Posterior cingulate gyrus (tissue), 11 donors: ENCODE results near the gene TBCC.

Experiments used
- DNase-seq, 10 donors: peaks; one replicate each; pipeline versions ENCODE4 v3.0.0 to v3.0.0-alpha.2; 2020 to 2021; ENCODE audit warnings: mixed read lengths in 3 of 10
- intact Hi-C: fragments of 100-400 bp; cut with DNase I; formaldehyde crosslinking; loops from one replicate; pipeline ENCODE4 v1.15.1; 2023

TBCC gene

DNA sequence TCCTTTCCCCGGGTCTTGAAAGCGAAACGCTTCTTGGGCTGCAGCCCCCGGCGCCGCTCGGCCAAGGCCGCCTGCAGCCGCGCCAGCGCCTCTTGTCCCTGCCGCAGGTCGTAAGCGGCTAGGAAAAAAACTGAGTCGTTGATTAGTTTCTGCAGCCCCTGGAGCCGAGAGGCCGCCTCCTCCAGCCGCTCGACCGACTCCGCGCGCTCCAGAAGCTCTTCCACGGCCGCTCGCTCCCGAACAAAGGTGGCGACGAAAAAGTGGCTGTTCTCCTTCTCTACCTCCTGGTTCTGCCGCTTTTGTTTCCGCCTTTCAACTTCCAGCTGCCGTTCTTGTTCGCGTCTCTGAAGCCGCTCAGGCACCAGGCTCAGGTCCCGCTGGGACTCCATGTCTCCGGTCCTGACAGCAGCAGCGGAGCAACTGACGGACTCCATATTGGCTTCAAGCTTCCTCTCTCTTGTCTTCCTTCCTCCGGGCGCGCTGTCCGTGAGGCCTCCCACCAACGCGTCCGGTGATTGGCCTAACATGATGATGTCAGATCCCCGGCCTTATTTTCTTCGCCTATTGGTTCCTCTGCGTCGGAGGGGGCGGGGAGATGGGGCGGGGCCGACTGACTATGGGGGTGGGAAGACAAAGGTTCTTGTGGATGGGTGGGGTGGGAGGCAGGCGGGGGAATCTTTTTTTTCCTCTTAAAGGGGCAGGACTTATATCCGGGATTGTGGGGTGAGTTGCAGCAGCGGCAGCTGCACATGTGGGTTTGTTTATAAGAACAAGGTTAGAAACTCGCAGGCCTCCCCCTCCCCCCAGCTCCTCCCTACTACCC, at the start of gene TBCC:
Gene TBCC, minus strand, starts transcription at position 464 of the 823 bp plus-strand sequence. Its CDS starts 30 bp downstream, at position 434.
- intact Hi-C loops, result loop anchor here (1.0 to 5.0 kb wide), 3 partner anchors 19 to 131 kb away; partner anchors contain the start of gene RPL7L1
- peak; percentile 93 to 99 (median 96) for DNase-seq

DNA sequence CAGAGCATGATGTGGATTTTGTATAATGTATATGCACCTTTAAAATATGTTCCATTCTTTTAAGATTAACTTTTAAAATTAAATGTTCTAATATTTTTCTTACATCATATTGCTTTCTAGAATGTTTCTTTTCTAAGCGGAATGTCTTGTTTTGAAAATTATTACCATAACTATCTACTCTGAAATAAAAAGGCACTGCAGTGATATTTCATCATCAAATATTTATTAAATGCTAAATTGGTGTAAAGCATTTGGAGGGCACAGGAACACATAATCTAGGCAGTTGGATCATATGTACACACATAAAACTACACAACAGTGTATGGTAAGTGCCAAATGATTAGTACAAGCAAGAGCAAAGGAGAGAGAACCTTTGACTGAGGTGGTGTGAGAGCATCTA, 49.7 kb upstream of the TBCC start:
- intact Hi-C loops, result no loop called here
- DNase-seq, result no peak

DNA sequence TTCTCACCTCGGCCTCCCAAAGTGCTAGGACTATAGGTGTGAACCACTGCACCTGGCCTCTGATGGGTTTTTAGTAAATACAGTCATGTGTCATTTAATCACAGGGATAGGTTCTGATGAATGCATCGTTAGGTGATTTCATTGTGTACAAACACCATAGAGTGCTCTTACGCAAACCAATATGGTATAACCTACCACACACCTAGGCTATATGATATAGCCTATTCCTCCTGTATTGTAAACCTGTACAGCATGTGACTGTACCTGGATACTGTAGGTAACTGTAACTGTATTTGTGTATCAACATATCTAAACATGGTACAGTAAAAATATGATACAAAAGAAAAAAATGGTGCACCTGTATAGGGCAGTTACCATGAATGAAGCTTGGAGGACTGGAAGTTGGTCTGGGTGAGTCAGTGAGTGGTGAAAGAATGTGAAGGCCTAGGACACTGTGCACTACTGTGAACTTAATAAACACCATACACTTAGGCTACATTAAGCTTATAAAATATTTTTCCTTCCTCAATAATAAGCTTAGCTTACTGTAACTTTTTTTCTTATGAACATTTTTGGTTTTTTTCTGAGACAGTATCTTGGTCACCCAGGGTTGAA, 45.9 kb upstream of the TBCC start:
- intact Hi-C loops, result no loop called here
- no peak for DNase-seq

- intact Hi-C loops, result no loop called here
- no peak for DNase-seq
Measured at GRCh38 chr6:42790549-42791181, 44.8 kb upstream of the TBCC start.

DNA sequence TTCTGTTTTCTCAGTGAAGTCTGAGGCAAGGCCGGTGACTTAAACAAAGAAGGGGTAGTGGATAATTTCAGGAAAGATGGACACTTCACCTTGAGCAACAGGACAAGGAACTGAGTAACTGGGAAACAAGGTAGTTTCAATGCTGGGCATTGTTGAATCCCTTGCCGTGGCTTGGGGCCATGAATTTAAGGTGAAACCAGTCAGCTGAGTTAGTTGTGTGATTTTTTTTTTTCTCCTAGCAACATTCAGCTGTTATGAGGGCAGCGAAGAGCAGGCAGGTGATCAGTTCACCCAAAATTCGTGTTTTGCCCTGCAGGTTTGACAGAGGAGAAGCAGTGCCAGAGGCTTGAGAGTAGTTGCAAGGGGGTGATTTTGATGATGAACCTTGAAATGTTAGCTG, 42.8 kb upstream of the TBCC start:
- no peak for DNase-seq
- intact Hi-C loops, result loop anchor here (10.0 kb wide), 2 partner anchors 64 to 106 kb away; partner anchors contain the start of gene PRPH2

DNA sequence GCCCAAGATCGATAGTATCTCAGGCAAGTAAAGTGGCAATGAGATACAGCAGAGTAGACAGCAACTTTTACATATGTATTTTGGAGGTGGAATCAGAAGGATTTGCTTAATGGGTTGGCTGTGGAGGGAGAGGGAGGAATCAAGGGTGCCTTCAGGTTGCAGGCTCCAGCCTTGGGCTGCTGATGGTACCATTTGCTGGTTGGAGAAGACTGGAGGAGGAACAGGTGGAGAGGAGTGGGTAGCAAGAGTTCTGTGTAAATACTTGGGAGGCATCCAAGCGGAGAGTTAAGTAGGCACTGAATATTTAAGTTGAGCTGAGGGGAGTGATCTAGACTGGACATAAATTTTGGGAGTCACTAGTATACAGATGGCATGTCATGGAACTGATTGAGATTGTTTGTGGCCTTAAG, 41.2 kb upstream of the TBCC start:
- intact Hi-C loops, result loop anchor here (10.0 kb wide), 2 partner anchors 62 to 108 kb away; partner anchors contain the start of gene PRPH2

DNA sequence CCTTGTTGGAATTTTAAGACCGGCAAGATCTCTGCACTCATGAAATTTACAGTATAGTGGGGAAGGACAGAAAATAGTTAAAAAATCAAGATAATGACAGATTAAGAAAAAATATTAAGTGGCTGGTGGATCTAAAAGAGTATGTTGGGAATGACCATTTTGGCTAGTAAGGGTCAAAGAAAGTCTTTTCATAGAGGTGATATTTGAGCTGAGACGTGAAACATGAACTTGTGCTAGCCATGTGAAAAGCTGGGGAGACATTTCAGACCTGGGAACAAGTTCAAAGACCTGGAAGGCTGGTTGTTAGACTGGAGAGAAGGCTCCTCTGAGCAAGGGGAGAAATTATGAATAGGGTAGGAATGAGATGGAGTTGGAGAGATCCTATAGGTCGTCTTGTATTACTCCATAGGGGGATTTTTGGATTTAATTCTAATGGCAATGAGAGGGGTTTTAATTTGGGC, 40.7 kb upstream of the TBCC start:
- intact Hi-C loops, result loop anchor here (10.0 kb wide), 2 partner anchors 62 to 108 kb away; partner anchors contain the start of gene PRPH2
- DNase-seq, result no peak

More for the DNA sequence above, 41.2 kb upstream of the TBCC start:
- DNase-seq, result no peak

GRCh38 chr6:42784717-42785498, 39.0 kb upstream of the TBCC start:
- intact Hi-C loops, result loop anchor here (10.0 kb wide), 2 partner anchors 60 to 110 kb away; partner anchors contain the start of gene PRPH2
- DNase-seq, result no peak

DNA sequence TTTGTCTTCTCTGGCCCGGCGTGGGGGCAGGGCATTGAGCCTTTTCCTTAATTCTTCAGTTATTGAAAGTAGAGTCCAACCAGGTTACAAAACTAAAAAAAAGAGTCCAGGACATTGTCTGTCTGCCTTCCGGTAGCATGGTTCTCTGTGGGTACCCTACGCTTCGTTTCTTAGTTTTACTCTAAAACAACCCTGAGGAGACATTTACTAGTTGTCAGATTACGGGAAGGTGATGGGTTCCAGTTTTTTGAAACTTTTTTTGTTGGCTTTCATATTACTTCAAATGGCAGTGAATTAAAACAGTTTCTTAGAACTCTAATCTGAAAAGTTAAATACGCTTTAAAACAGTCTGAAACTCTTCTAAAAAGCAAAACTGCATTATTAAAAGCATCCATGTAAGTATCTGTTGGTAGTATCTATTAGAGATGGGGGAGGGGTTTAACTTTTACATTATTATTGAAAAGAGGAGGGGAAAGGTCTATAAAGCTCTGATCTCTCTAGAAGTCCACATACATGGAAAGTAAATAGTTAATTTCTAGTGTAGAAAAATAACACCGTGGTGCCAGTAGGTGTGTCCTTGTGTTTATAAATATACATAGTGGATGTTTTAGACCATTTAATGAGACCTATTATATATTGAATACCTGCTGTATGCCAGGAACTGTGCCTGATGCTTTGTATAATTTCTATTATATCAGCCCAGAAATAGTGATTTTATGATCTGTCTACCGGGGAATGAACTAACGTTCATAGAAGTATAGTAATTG, 38.2 kb upstream of the TBCC start:
- DNase-seq, result no peak
- intact Hi-C loops, result loop anchor here (1.0 to 10.0 kb wide), 3 partner anchors 38 to 111 kb away; partner anchors contain the start of genes PRPH2 and TBCC

DNA sequence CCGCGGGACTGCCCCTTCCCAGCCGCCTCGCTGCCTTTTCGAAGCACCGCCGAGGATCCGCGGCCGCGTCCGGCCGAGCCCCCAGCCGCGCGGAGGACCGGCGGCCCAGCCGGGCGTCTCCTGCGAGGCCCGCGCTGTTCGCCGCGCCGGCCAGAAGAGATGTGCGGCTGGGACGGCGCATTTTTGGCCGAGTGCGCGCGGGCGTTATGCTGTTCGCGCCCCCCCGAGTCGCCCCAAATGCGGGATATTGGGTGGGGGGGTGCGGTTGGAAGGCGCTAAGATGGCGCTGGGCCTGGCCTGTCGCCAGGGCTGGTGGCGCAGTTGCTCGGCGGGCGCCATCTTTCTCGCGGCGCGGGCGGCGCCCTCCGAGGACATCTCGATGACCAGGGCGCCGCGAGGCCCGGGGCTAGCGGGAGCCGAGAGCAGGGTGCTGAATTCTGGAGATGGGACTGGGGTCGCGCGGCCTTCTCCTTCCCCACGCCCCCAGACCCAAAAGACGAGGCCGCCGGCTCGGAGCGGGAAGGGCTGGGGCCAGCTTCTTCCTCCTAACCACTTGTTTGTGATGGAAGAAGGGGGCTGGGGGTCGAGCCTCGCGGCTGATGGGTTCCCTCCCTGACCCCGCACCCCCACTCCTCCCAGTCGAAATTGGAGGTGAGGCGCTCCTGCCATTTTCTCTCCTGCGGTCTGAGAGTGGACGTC, 37.4 kb upstream of the TBCC start:
- intact Hi-C loops, result loop anchor here (1.0 to 10.0 kb wide), 3 partner anchors 37 to 111 kb away; partner anchors contain the start of genes PRPH2 and TBCC
- peak; percentile 60 to 95 (median 70) for DNase-seq

DNA sequence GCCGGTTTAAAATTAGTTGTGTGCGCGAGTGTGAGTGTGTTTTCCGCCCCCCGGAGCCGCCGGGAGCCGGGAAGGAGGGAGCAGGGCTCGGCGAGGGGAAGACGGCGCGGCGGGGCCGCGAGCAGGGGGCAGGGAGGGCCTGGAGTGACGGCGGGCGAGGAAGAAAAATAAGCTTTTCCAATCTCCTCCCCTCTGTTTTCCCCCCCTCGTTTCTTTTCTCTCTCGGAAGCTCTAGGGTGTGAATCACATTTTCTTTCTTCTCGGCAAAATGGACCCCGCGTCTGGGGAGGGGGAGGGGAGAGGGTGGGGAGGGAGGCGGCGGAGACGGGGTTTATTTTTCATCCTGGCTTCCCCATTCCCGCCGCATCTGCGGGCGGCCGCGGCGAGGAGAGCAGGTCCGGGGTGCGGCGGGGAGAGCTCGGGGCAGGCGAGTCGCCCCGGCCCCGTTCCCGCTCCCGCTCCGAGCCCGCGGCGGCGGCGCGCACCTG, 36.8 kb upstream of the TBCC start:
- intact Hi-C loops, result loop anchor here (1.0 to 10.0 kb wide), 3 partner anchors 36 to 112 kb away; partner anchors contain the start of genes PRPH2 and TBCC

DNA sequence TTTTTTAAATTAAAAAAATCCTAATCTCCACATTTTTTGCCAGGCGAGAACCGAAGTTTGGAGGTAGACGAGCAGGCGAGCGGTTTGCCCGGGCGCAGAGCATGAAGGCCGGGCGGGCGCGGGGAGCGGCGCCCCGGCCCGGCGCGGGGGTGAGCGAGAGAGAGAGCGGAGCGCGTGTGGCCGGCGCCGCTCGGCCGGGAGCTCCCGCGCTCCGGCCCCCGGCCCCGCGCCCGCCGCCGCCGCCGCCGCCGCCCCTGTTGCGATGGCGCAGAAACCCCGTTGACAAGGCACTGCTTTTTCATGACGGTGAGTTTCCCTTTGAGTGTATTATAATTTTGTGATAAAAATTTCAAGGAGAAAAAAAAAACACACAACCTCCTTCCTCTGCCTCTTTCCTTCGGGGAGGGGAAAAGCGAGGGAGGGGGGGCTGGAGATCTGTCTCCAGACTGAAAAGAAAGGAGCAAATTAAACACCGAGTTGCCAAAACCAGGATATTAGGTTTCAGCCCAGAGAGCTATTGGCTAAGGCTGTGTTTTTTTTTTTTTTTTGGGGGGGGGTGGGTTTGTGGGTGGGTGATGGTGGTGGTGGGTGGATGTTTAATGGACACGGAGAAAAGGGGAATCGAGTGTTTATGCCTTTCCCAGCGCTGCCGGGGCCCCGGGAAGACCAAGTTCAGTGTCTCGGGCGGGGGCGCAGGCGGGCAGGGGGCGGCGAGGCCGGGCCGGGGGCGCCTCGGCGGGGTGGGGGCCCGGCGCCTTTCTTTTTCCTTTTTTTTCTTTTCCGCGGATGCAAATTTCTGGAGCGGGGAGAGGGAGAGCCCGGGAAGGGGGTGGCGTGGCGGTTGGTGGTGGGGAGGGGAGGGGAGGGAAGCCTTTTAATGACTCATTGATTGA, 36.1 kb upstream of the TBCC start, which contains the start of gene BICRAL:
Gene BICRAL, plus strand, starts transcription at position 257 of the 893 bp plus-strand sequence. CDS start 39,971 bp downstream, outside the sequence.
- intact Hi-C loops, result loop anchor here (10.0 kb wide), 2 partner anchors 57 to 113 kb away; partner anchors contain the start of gene PRPH2
- DNase-seq, result peak in 6 of 10 donors; percentile 15 to 84 (median 30)

More for the DNA sequence above, 36.8 kb upstream of the TBCC start:
- peak; percentile 65 to 96 (median 78) for DNase-seq

DNA sequence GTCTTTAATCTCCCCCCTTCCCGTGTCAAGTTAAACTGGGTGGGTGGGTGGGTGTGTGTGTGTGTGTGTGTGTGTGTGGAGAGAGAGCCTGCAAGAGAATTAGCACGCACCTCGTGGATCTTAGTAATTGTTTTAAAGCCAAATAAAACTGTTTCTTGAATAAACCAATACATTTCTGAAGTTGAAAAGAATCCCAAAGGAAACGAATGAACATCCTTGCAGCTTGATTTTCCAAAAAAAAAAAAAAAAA, 35.6 kb upstream of the TBCC start:
- intact Hi-C loops, result loop anchor here (10.0 kb wide), 2 partner anchors 57 to 113 kb away; partner anchors contain the start of gene PRPH2
- DNase-seq, result no peak

DNA sequence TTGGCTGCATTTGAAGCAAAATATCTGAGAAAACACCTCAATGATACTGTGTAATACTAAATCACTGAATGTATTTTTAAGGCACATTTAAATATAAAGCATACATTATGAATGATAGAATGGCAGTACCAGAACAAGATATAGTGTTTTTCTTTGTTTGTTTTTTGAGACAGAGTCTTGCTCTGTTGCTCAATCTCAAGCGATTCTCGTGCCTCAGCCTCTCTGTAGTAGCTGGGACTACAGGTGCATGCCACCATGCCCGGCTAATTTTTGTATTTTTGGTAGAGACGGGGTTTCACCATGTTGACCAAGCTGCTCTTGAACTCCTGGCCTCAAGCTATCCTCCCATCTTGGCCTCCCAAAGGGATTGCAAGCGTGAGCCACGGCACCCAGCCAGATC, 33.6 kb upstream of the TBCC start:
- DNase-seq, result no peak
- intact Hi-C loops, result no loop called here

- intact Hi-C loops, result no loop called here
- DNase-seq, result no peak
Measured at GRCh38 chr6:42778122-42778521, 32.2 kb upstream of the TBCC start.

DNA sequence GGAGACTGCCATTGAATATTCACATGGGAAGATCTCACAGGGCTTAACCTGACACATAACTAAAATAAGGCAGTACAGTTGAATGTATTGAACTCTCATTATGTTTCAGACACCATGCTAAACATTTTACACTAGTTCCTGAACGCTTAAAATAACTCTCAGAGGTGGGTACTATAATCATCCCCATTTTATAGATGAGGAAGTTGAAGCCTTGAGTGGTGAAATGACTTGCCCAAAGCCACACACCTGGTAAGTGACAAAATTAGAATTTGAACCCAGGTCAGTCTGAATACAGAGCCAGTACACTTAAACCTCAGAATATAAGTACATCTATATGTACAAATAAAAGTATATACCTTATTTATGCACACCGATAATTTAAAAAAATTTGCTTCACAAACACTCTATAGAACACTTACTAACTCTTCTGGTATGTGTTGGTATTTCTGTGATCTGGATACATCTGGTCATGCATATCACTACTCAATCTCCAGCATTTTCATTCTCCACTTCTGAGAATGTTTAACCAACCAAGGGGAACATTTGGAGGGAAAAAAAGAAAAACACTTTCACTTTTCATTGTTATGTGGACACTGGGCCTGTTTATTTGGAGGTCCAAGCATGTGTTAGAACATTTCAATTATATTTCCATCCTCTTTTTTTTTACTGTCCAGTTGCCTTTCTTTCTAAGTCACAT, 31.4 kb upstream of the TBCC start:
- intact Hi-C loops, result no loop called here
- DNase-seq, result no peak
